Epithelial cell of esophagus (primary cell): ENCODE data around the gene FIGNL1.
"Not testable (repeated sequence)": the region's sequence is repeated elsewhere in the genome, so short reads cannot be mapped to it uniquely, and the experiment has no call there.

Source experiments
- DNase-seq: peaks from one replicate; pipeline ENCODE4 v3.0.0; 2010; ENCODE audit warnings: low read depth
- H3K4me3 ChIP-seq: 2 replicates; pipeline ENCODE4 v1.5.1; 2011; ENCODE audit warnings: mild to moderate bottlenecking, low read length, control low read depth
- CTCF ChIP-seq: IDR thresholded peaks from 2 replicates; pipeline ENCODE4 v1.5.1; 2011; ENCODE audit warnings: low read depth, mild to moderate bottlenecking, low read length, control low read depth, inconsistent platforms; ENCODE audit not compliant: insufficient read depth; ENCODE audit errors: missing control alignments

The FIGNL1 gene

GRCh38 chr7:50463035-50463434 is 12.9 kb upstream of the FIGNL1 start:
- H3K4me3 ChIP-seq, result no peak overlapping the region
- DNase-seq, result no peak
- no peak for TF ChIP-seq CTCF

GRCh38 chr7:50462361-50462760 is 12.2 kb upstream of the FIGNL1 start:
- no peak for DNase-seq
- no peak overlapping the region for H3K4me3 ChIP-seq
- no peak for TF ChIP-seq CTCF

- TF ChIP-seq CTCF, result no peak
- DNase-seq, result no peak
- H3K4me3 ChIP-seq, result no peak overlapping the region
Measured at GRCh38 chr7:50461695-50462094, 11.5 kb upstream of the FIGNL1 start.

GRCh38 chr7:50459183-50459582 is 9.0 kb upstream of the FIGNL1 start:
- H3K4me3 ChIP-seq, DNase-seq: not testable (repeated sequence)

GRCh38 chr7:50458651-50459050 is 8.5 kb upstream of the FIGNL1 start:
- DNase-seq, H3K4me3 ChIP-seq: not testable (repeated sequence)

GRCh38 chr7:50456371-50457123 is 6.4 kb upstream of the FIGNL1 start:
- no peak overlapping the region for H3K4me3 ChIP-seq
- no peak for DNase-seq
- no peak for TF ChIP-seq CTCF

- H3K4me3 ChIP-seq, result no peak overlapping the region
- TF ChIP-seq CTCF, result no peak
- no peak for DNase-seq
Measured at GRCh38 chr7:50455658-50456057, 5.5 kb upstream of the FIGNL1 start.

GRCh38 chr7:50454968-50455367 is 4.8 kb upstream of the FIGNL1 start:
- TF ChIP-seq CTCF, result no peak
- DNase-seq, result no peak
- no peak overlapping the region for H3K4me3 ChIP-seq
